GM23338 (cell line): ENCODE measurements around the gene FAF2. TPM values are rescaled to one million over a fixed set of nuclear protein-coding genes. Genes with fewer than 3 reads are reported as not detected.

ENCODE experiments used
- ATAC-seq: fragments of 200-7000 bp; cut with Tn5 transposase; 3 replicates; pipeline ENCODE4 v1.9.1; 2020
- DNase-seq: peaks from one replicate; pipeline ENCODE4 v3.0.0-alpha.2; 2015; ENCODE audit warnings: low spot score
- H2AFZ ChIP-seq: fragments of 200-600 bp; sonication (generic); 2 replicates; pipeline ENCODE4 v1.8.0; 2016; ENCODE audit warnings: antibody characterized with exemption, mild to moderate bottlenecking, moderate library complexity
- H3F3A ChIP-seq: fragments of 200-600 bp; sonication (generic); replicated peaks from 2 replicates; pipeline ENCODE4 v1.8.0; 2017; ENCODE audit warnings: antibody characterized with exemption, mixed run types, low read depth
- H3K27ac ChIP-seq: fragments of 200-600 bp; sonication (generic); 2 replicates; pipeline ENCODE4 v1.6.1; 2016; ENCODE audit warnings: low read depth
- H3K27me3 ChIP-seq: fragments of 200-600 bp; sonication (generic); 2 replicates; pipeline ENCODE4 v1.8.0; 2016; ENCODE audit warnings: mild to moderate bottlenecking, mixed run types, moderate library complexity; ENCODE audit not compliant: insufficient read depth
- H3K36me3 ChIP-seq: fragments of 200-600 bp; sonication (generic); 2 replicates; pipeline ENCODE4 v1.8.0; 2016; ENCODE audit warnings: mild to moderate bottlenecking; ENCODE audit not compliant: insufficient read depth
- H3K4me1 ChIP-seq: fragments of 200-600 bp; sonication (generic); 2 replicates; pipeline ENCODE4 v1.8.0; 2016; ENCODE audit warnings: mild to moderate bottlenecking, moderate library complexity; ENCODE audit not compliant: insufficient read depth
- H3K4me2 ChIP-seq: fragments of 200-600 bp; sonication (generic); 2 replicates; pipeline ENCODE4 v1.7.1; 2017; ENCODE audit warnings: mixed run types
- H3K4me3 ChIP-seq: fragments of 200-600 bp; sonication (generic); 2 replicates; pipeline ENCODE4 v1.6.1; 2016; ENCODE audit warnings: mixed run types
- H3K79me2 ChIP-seq: fragments of 200-600 bp; sonication (generic); replicated peaks from 2 replicates; pipeline ENCODE4 v1.8.0; 2017; ENCODE audit warnings: mild to moderate bottlenecking; ENCODE audit not compliant: insufficient read depth
- H3K9me2 ChIP-seq: fragments of 200-600 bp; sonication (generic); 2 replicates; pipeline ENCODE4 v1.8.0; 2017; ENCODE audit not compliant: insufficient read depth
- H4K20me1 ChIP-seq: fragments of 200-600 bp; sonication (generic); replicated peaks from 2 replicates; pipeline ENCODE4 v1.8.0; 2017; ENCODE audit warnings: mild to moderate bottlenecking; ENCODE audit not compliant: insufficient read depth
- H3K27ac Mint-ChIP-seq: 2 replicates; pipeline ENCODE4 v1.8.0; 2020; ENCODE audit warnings: inconsistent platforms, mild to moderate bottlenecking, moderate library complexity, mixed read lengths
- H3K27me3 Mint-ChIP-seq: 3 replicates; pipeline ENCODE4 v1.8.0; 2022; ENCODE audit warnings: low read depth, mild to moderate bottlenecking, moderate library complexity, mixed read lengths, inconsistent platforms; ENCODE audit not compliant: insufficient read depth, poor library complexity
- H3K36me3 Mint-ChIP-seq: 3 replicates; pipeline ENCODE4 v1.8.0; 2021; ENCODE audit warnings: low read depth, mild to moderate bottlenecking, inconsistent platforms, moderate library complexity, mixed read lengths
- H3K4me1 Mint-ChIP-seq: 3 replicates; pipeline ENCODE4 v1.8.0; 2020; ENCODE audit warnings: mild to moderate bottlenecking, inconsistent platforms, mixed read lengths
- H3K4me3 Mint-ChIP-seq: 3 replicates; pipeline ENCODE4 v1.8.0; 2021; ENCODE audit warnings: moderate library complexity, mild to moderate bottlenecking, inconsistent platforms, mixed read lengths
- H3K9me3 Mint-ChIP-seq: 3 replicates; pipeline ENCODE4 v1.8.0; 2020; ENCODE audit warnings: moderate library complexity, mild to moderate bottlenecking, inconsistent platforms, mixed read lengths
- EZH2 ChIP-seq: fragments of 200-600 bp; sonication (generic); IDR thresholded peaks from one replicate; pipeline ENCODE4 v1.8.0; 2017; ENCODE audit warnings: antibody characterized with exemption, mild to moderate bottlenecking, low read depth; ENCODE audit not compliant: unreplicated experiment
- EZH2phosphoT487 ChIP-seq: fragments of 200-600 bp; sonication (generic); IDR thresholded peaks from one replicate; pipeline ENCODE4 v1.8.1; 2018; ENCODE audit warnings: antibody characterized with exemption; ENCODE audit not compliant: unreplicated experiment
- NANOG ChIP-seq: IDR thresholded peaks from 2 replicates; pipeline ENCODE4 v1.6.1; 2016; ENCODE audit warnings: antibody characterized with exemption, borderline replicate concordance
- POLR2AphosphoS5 ChIP-seq: IDR thresholded peaks from 2 replicates; pipeline ENCODE4 v1.6.1; 2016; ENCODE audit warnings: antibody characterized with exemption, low read depth
- REST ChIP-seq: IDR thresholded peaks from one replicate; pipeline ENCODE4 v1.6.1; 2018; ENCODE audit warnings: antibody characterized with exemption; ENCODE audit not compliant: unreplicated experiment
- STAT1 ChIP-seq: IDR thresholded peaks from one replicate; pipeline ENCODE4 v1.6.1; 2016; ENCODE audit warnings: antibody characterized with exemption; ENCODE audit not compliant: unreplicated experiment
- ZNF114 ChIP-seq: fragments of 250-450 bp; sonication (Bioruptor Pico); IDR thresholded peaks from 2 replicates; pipeline ENCODE4 v1.5.0; 2020; ENCODE audit warnings: mild to moderate bottlenecking, moderate library complexity
- ZNF462 ChIP-seq: fragments of 250-450 bp; sonication (Bioruptor Pico); IDR thresholded peaks from 2 replicates; pipeline ENCODE4 v1.5.0; 2020; ENCODE audit warnings: mild to moderate bottlenecking, moderate library complexity
- polyA plus RNA-seq: library from polyadenylated mRNA; unstranded; fragments of >200 nt; fragmentation: Nextera tagmentation; extraction: Ambion mirVana; gene quantifications from 2 replicates; pipeline ENCODE4 v1.2.1, GENCODE V29; 2016
- total RNA-seq: library from RNA; depleted of rRNA; stranded (reverse); fragments of >200 nt; shearing (Covaris generic); gene quantifications from 2 replicates; pipeline ENCODE4 v1.2.3, GENCODE V29; 2014

Gene FAF2
- total and polyA plus RNA-seq, 2 experiments from 2014 or later: 32.8 to 37.6 TPM

GRCh38 chr5:176528761-176529115 lies 80.6 kb downstream of the FAF2 start (continued):
- TF ChIP-seq ZNF462 (CRISPR knock-in tag) (no peak), ZNF114 (CRISPR knock-in tag) (no peak), REST (no peak)

GRCh38 chr5:176529116-176529740 lies 81.0 kb downstream of the FAF2 start:
- H3K9me3 Mint-ChIP-seq: no peaks in the 10 kb centered on the region
- Histone ChIP-seq H3K27me3 (no peaks in the 10 kb centered on the region), H3K79me2 (peaks cover 27% of the 10 kb centered on the region), H2AFZ (no peak overlapping the region), H3F3A (peaks cover 10% of the 10 kb centered on the region; the same call in 1 of the 2 replicates), H3K27ac (no peak overlapping the region), H3K4me2 (no peak overlapping the region), H4K20me1 (peaks cover 20% of the 10 kb centered on the region), H3K36me3 (peaks cover 14% of the 10 kb centered on the region; the same call in 1 of the 2 replicates), H3K4me1 (peaks cover 10% of the 10 kb centered on the region), H3K4me3 (no peak overlapping the region), H3K9me2 (no peaks in the 10 kb centered on the region)
- no peak for ATAC-seq
- H3K27me3 Mint-ChIP-seq: peaks cover 20% of the 10 kb centered on the region
- peaks cover 49% of the 10 kb centered on the region for H3K36me3 Mint-ChIP-seq
- no peak overlapping the region for H3K27ac Mint-ChIP-seq
- no peak for DNase-seq
- H3K4me3 Mint-ChIP-seq: no peak overlapping the region
- peaks cover 11% of the 10 kb centered on the region for H3K4me1 Mint-ChIP-seq
- TF ChIP-seq POLR2AphosphoS5 (no peak; the same call in 1 of the 2 replicates), NANOG (no peak), EZH2 (no peak), EZH2phosphoT487 (no peak), STAT1 (no peak)
